Daoy (cell line): ENCODE measurements around the gene PPP2R5C. TPM values are rescaled to one million over a fixed set of nuclear protein-coding genes. Genes with fewer than 3 reads are reported as not detected.
"Not testable (repeated sequence)": the region's sequence is repeated elsewhere in the genome, so short reads cannot be mapped to it uniquely, and the experiment has no call there.

ENCODE experiments used
- DNase-seq: peaks from one replicate; pipeline ENCODE4 v3.0.0-alpha.2; 2015; ENCODE audit warnings: low read depth
- total RNA-seq: library from RNA; depleted of rRNA; stranded (reverse); fragments of >200 nt; shearing (Covaris generic); gene quantifications from 2 replicates; pipeline ENCODE4 v1.2.3, GENCODE V29; 2014; rRNA removed

PPP2R5C gene
- 124 and 138 TPM in 2 replicates for total RNA-seq

DNA sequence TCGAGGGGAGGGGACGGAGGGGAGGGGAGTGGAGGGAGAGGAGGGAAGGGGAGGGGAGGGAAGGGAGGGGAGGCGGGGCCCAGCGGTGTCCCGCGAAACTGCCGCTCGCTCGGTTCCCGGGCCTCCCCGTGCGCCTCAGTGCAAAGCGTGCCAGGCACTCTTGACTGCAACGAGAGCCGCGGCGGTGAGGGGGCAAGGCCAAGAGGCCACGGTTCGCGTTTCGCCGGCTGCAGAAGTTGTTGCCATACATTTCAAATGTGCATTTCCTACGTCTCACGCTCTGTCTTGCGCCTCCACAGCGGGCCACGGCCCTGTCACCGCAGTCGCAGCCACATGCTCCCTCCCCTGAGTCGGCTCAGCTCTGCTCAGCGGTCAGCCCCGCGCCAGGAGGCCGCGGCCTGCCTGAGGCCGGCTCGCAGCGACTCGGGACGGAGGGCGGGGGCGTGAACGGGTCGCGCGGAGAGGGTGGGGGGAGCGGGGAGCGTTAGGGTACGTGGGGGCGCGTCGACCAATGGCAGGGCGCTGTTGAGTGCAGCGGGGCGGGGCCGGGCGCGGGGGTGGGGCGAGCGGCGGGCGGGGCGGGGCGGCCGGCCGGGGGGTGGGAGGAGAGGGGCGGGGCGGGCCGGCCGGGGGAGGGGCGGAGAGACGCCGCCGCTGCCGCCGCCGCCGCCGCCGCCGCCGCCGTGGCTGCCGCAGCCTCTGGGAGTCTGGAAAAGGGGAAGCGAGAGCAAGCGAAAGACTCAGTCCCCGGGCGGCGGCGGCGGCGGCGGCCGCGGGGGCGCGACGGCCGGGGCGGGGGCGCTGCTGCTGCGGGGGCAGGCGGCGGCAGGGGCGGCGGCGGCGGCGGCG, at the start of gene PPP2R5C:
PPP2R5C (plus strand) TSS at position 678 of the 849 bp plus-strand sequence. CDS start 185 bp downstream, outside the sequence.
- DNase-seq, result peak; percentile 93

DNA sequence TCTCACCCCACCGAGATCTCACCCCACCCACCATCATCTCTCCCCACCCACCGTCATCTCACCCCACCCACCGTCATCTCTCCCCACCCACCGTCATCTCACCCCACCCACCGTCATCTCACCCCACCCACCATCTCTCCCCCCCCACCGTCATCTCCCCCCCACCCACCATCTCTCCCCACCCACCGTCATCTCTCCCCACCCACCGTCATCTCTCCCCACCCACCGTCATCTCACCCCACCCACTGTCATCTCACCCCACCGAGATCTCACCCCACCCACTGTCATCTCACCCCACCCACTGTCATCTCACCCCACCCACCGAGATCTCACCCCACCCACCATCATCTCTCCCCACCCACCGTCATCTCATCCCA, 49.7 kb upstream of the PPP2R5C start:
- not testable (repeated sequence) for DNase-seq

DNA sequence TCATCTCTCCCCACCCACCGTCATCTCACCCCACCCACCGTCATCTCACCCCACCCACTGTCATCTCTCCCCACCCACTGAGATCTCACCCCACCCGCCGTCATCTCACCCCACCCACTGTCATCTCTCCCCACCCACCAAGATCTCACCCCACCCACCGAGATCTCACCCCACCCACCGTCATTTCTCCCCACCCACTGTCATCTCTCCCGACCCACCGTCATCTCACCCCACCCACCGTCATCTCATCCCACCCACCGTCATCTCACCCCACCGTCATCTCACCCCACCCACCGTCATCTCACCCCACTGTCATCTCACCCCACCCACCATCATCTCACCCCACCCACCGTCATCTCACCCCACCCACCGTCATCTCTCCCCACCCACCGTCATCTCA, 49.2 kb upstream of the PPP2R5C start:
- DNase-seq, result not testable (repeated sequence)

DNA sequence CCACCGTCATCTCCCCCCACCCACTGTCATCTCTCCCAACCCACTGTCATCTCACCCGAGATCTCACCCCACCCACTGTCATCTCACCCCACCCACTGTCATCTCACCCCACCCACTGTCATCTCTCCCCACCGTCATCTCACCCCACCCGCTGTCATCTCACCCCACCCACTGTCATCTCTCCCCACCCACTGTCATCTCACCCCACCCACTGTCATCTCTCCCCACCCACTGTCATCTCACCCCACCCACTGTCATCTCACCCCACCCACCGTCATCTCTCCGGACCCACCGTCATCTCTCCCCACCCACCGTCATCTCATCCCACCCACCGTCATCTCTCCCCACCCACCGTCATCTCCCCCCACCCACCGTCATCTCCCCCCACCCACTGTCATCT, 48.4 kb upstream of the PPP2R5C start:
- not testable (repeated sequence) for DNase-seq

DNA sequence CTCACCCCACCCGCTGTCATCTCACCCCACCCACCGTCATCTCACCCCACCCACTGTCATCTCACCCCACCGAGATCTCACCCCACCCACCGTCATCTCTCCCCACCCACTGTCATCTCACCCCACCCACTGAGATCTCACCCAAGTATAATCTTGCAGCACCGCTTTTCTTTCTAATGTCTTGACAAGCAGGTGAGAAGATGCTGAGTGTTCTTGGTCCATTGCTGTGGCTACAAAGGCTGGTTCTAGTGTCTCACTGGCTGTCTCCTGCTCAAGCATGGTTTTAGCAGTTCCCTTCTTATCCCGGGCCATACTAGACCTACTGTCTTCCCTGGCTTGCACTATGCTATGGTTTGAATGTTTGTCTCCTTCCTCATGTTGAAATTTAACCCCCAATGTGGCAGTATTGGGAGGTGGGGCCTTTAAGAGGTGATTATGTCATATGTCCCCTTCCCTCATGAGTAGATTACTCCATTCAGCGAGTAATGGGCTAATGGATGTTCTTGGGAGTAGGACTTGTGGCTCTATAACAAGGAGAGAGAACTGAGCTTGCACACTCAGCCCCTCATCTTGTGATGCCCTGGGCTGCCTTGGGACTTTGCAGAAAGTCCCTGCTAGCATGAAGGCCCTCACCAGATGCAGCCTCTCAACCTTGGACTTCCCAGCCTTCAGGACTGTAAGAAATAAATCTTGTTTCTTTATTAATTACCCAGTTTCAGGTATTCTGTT, 47.7 kb upstream of the PPP2R5C start:
- DNase-seq, result no peak

DNA sequence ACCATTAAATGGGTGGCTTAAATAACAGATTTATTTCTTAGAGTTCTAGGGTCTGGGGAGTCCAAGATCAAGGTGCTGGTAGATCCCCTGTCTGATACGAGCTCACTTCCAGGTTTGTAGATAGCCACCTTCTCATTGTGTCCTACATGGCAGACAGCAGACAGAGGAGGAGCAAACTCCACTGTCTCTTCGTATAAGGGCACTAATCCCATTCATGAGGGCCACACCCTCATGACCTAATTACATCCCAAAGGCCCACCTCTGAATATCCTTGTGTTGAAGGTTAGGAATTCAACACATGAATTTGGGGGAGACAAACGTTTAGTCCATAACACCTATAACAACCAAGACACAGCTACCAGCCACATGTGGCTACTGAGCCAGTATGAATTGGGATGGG, 47.1 kb upstream of the PPP2R5C start:
- DNase-seq, result no peak

DNA sequence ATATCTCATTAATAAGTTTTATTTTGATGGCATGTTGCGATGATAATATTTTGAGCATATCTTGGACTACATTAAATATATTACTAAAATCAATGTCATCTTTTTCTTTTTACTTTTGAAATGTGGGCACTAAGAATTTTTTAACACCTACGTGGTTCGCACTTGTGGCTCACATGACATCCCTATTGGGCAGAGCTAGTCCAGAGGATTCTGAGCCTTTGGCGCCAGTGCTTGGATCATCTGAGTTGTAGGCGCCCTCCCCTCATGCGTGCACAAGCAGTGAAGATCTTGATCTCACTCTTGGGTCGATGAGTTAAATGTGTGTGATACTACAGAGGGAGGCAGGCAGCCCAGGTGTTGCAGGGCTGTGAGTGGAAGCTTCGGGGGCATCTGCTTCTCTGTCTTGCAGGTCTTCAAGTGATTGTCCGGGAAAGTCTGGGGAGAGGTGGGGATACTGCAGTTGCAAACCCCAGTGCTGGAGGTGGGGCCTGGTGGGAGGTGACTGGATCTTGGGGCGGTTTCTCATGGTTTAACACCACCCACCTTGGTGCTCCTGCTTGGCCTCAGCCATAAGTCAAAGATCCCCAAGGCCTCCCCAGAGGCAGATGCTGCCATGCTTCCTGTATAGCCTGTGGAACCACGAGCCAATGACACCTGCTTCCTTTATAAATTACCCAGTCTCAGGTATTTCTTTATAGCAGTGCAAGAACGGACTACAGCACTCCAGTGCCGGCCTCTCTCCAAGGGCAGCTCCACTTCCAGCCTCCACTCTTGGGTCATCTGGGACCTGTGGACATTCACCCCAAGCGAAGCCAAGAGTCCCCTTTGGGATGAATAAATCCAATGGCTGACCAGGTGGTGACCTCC, 46.1 kb upstream of the PPP2R5C start:
- no peak for DNase-seq

DNA sequence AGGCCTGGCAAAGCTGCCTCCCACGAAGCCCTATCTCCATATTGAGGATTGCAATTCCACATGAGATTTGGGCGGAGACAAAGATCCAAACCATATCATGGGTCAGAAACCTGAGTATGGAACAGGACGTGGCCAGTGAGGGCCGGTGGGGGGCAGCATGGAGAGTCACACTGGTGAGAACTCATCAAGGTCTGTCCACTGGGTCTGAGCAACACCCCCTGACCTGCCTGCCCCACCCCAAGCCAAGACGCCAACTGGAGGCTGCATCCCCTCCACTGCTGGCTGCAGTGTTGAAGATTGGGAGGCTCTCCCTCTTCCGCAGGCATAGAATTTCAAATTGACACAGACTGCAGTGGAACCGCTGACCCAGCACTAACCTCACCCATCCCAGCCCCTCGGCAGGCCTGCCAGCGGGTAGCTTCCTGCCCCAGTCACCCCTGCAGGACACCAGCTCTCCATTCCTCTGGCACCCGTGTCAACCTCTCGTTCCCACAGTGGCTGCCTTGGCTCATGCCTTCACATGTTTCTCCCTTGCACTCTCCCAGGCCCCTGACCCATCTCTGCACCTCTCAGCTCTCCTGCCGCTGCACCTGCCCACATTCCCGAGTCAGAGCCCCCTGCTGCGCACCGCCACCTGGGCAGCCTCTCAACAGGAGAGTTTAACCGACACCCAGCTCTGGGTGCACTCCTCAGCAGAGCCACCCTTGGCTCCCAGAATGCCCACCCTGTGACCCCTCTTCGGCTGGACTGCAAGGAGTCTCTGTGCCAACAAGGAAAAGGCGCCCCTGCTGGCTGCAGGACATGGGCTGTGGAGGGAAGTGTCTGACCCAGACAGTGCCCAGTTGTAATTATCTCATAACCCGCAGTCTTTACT, 45.2 kb upstream of the PPP2R5C start:
- no peak for DNase-seq

DNA sequence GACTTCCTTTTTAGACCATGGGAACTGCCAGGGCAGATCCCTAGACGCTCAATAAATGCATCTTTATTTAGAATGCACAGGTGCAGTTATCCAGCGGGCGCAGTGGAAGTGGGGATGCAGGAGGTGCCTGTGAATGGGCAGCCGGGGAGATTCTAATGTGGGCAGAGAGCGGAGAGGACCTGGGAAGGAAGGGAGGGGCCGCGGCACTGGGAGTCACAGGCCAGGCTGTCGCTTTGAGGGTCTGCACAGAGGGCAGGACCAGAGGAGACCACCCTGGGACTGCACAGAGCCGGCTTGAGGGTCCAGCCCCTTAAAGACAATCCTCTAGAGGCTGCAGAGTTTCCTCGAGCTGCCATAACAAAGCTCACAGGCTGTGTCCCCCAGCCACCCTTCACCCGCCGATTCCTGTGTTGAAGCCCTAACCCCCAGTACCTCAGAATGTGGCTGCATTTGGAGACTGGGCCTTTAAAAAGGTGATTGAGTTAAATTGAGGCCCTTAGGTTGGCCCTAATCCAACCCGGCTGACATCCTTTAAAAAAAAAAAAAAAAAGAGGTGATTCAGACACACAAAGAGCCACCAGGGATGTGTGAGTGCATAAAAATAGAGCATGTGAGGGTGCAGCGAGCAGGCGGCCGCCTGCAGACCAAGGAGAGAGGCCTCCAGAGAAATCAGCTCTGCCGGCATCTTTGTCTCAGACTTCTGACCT, 44.4 kb upstream of the PPP2R5C start:
- DNase-seq, result peak; percentile 27

DNA sequence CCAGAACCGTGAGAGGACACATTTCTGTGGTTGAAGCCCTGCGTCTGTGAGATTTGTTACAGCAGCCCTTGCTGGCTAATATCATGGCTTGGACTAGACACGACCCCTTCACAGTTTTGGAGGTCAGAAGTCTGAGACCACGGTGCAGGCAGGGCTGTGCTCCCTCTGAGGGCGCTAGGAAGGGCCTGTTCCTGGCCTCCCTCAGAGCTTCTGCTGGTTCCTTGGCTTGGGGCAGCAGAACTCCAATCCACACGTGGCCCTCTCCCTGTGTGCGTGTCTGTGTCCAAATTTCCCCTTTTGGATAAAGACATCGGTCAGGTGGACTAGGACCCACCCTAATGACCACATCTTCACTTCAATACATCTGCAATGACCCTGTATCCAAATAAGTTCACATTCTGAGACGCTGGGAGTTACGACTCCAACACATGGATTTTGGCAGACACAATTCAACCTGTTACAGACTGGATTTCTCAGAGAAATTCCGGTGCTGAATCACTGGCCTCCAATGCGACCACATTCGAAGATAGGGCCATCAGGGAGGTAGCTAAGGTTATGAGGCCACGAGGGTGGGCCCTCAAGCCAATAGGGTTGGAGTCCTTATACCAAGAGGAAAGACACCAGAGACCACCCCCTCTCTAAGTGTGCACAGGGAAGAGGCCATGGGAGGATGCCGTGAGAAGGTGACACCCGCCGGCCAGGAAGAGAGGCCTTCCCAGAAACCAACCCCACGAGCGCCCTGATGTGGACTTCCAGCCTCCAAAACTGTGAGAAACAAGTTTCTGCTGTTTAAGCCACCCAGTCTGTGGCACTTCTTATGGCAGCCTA, 43.6 kb upstream of the PPP2R5C start:
- no peak for DNase-seq

DNA sequence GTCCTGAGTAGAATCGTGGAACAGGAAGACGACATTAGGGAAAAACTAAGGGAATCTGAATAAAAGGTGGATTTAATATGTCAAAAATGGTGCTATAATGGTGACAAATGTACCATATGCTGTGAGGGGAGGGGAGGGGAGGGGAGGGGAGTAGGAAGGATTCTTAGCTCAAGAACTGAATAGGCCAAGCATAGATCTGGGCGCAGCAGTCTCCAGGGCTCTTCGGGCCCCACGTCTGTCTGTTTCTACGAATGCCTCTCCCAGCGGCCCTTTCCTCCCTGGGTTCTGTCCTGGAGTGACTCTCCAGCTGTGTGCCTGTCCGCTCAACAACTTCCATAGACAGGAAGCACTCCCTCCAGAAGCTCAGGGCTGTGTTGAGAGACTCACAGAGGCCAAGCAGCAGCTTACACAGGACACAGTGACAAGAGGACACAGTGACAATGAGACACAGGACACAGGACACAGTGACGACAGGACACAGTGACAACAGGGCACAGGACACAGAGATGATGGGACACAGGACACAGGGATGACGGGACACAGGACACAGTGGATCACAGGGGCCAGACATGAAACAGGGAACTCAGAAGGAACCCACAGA, 42.4 kb upstream of the PPP2R5C start:
- DNase-seq, result no peak

DNA sequence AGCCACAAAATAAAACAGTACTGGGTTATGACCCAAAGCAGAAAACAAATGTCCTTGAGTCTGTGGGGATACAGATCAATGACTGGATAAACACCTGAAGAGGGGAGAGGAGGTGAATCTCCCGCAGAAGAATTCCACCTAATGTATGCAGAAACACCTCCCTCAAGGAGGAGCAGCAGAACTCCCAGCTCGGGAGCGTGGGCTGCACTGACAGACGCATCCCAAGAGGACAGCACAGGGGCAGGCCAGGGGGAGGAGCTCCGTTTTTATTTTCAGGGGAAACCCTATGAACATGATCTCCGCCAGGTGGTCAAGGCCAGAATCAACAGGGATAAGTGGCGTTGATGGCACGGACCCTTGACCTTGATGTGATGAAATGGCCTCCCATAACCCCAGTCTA, 41.8 kb upstream of the PPP2R5C start:
- no peak for DNase-seq

DNA sequence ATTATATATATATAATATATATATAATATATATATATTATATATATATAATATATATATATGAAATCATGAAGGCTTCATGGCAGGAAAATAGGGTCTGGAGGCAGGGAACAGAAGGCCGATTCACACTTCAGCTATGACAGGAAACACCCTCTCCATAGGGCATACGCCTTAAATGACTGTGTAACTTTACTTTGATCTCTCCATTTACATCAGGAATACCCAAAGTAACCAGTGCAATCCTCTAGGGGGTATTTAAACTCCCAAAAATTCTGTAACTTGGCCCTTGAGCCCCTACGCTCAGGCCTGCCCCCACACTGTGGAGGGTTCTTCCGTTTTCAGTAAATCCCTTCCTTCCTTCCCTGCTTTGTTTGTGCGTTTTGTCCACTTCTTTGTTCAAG, 40.4 kb upstream of the PPP2R5C start:
- DNase-seq, result no peak

DNA sequence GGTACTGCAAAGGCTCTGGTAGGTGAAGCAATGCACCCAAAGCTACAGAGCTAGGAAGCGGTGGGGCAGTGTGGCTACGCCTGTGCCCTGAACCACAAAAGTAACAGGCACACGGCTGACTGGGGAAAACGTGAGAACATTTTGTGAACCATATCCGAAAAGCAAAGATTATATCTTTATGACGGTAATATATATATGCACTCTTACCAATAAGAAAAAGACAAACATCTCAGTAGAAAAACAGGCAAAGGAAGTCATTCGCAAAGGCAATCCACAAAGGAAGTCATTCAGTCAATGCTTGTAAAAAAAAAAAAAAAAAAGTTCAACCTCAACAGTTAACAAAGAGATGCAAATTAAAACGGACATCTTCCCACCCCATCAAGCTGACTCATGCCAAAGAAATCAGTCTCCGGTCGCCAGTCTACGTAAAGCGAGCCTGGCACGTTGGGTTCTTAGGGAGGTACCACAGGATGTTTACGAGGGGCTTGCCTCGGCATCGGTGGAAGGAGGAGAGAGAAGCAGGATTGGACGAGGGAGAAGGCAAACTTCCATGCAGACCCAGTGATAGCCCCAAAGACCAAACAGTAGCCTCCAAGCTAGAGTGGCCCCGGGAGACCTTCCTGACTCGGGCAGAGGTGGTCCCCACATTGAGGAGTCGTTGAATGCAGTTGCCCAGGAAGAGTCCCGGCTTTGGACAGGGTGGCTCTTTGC, 39.4 kb upstream of the PPP2R5C start:
- DNase-seq, result peak; percentile 92

DNA sequence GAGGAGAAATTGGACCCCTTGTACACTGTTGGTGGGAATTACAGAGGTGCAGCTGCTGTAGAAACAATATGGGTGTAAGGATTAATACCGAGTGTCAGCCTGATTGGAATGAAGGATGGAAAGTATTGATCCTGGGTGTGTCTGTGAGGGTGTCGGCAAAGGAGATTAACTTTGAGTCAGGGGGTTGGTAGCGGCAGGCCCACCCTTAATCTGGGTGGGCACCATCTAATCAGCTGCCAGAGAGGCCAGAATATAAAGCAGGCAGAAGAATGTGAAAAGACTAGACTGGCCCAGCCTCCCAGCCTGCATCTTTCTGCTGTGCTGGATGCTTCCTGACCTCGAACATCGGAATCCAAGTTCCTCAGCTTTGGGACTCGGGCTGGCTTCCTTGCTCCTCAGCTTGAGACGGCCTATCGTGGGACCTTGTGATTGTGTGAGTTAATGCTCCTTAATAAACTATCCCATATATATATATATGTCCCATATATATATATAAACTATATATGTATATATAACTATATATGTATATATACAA, 38.4 kb upstream of the PPP2R5C start:
- DNase-seq, result no peak

DNA sequence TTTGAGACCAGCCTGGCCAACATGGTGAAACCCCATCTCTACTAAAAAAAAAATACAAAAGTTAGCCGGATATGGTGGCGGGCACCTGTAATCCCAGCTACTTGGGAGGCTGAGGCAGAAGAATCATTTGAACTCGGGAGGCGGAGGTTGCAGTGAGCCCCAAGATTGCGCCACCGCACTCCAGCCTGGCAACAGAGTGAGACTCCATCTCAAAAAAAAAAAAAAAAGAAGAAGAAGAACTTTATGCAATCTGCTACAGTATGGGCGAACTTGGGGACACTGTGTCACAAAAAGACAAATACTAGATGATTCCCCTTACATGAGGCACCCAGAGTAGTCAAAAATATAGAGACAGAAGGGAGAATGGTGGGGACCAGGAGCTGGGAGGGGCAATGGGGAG, 35.9 kb upstream of the PPP2R5C start:
- DNase-seq, result not testable (repeated sequence)

DNA sequence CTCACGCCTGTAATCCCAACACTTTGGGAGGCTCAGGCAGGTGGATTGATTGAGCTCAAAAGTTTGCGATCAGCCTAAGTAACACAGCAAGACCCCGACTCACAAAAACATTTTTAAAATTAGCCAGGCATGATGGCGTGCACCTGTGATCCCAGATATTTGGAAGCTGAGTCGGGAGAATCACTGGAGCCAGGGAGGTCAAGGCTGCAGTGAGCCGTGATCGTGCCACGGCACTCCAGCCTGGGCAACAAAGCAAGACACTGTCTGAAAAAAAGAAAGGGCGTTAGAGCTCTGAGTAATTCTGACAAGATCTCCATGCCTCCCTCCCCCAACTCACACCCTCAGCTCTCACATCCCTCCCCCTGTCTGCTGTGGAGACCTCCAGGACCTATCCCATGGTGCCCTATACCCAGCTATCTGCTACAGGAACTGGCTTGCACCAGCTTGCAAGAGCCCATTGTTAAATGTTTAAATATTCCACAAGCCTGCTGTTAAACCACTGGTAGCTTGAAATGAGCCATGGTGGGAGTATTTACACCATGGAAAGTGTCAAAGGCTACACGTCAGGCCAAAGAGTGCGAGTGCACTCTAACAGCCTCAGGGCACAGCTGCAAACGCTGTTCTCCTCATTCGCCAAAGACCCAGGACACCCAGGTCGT, 35.1 kb upstream of the PPP2R5C start:
- DNase-seq, result no peak

DNA sequence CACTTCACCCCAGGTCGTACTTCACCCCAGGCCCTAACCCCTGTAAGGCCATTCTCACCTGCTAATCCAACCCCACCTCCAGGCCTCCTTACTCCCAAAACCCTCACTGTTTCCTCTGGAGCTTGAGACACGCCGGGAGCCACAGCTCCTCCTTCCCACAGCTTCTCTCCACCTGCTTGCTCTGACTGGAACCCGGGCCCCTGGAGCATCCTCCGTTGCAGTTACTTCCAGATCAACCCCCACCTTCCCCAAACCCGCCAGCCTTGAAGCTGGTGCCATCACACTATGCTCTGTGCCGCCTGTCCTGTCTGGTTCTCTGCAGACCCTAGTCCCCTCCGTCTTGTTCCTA, 34.6 kb upstream of the PPP2R5C start:
- no peak for DNase-seq
